Mucosa of rectum (tissue), 2 donors: ENCODE results near the gene APOC4.
"Not testable (repeated sequence)": the region's sequence is repeated elsewhere in the genome, so short reads cannot be mapped to it uniquely, and the experiment has no call there.

Experiments
- H3K27ac ChIP-seq, 2 donors: one replicate each; pipeline ENCODE4 v1.7.0; 2013; ENCODE audit warnings: inconsistent platforms in 2 of 2, low read depth in 2 of 2, low read length in 2 of 2
- H3K27me3 ChIP-seq, 2 donors: one replicate each; pipeline ENCODE4 v1.7.0; 2013; ENCODE audit warnings: low read length in 2 of 2; ENCODE audit not compliant: control insufficient read depth in 2 of 2, insufficient read depth in 2 of 2
- H3K36me3 ChIP-seq, 2 donors: one replicate each; pipeline ENCODE4 v1.7.0; 2013; ENCODE audit warnings: low read length in 2 of 2; ENCODE audit not compliant: control insufficient read depth in 2 of 2, insufficient read depth in 2 of 2
- H3K4me1 ChIP-seq, 2 donors: one replicate each; pipeline ENCODE4 v1.7.0; 2013; ENCODE audit warnings: low read length in 2 of 2, mild to moderate bottlenecking in 1 of 2; ENCODE audit not compliant: control insufficient read depth in 2 of 2, insufficient read depth in 2 of 2
- H3K4me3 ChIP-seq, 2 donors: one replicate each; pipeline ENCODE4 v1.7.0; 2013; ENCODE audit warnings: low read length in 2 of 2
- H3K9ac ChIP-seq, 2 donors: one replicate each; pipeline ENCODE4 v1.7.0; 2013; ENCODE audit warnings: low read length in 2 of 2, low read depth in 1 of 2, mild to moderate bottlenecking in 1 of 2
- H3K9me3 ChIP-seq, 2 donors: one replicate each; pipeline ENCODE4 v1.7.0; 2013; ENCODE audit warnings: low read length in 2 of 2; ENCODE audit not compliant: control insufficient read depth in 2 of 2
- donor health status: healthy.
- donor health status: Normal muscosa, but diverticular disease.

APOC4 gene

DNA sequence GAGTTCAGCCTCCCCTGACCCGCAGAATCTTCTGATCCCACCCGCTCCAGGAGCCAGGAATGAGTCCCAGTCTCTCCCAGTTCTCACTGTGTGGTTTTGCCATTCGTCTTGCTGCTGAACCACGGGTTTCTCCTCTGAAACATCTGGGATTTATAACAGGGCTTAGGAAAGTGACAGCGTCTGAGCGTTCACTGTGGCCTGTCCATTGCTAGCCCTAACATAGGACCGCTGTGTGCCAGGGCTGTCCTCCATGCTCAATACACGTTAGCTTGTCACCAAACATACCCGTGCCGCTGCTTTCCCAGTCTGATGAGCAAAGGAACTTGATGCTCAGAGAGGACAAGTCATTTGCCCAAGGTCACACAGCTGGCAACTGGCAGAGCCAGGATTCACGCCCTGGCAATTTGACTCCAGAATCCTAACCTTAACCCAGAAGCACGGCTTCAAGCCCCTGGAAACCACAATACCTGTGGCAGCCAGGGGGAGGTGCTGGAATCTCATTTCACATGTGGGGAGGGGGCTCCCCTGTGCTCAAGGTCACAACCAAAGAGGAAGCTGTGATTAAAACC lies 37.5 kb upstream of the APOC4 start:
- Histone ChIP-seq H3K9me3 (no peaks in the 10 kb centered on the region), H3K27ac (no peak overlapping the region), H3K4me3 (no peak overlapping the region), H3K27me3 (peaks cover 8 to 11% of the 10 kb centered on the region in 2 donors), H3K36me3 (peaks cover 14 to 25% of the 10 kb centered on the region in 2 donors), H3K4me1 (peaks cover 5 to 9% of the 10 kb centered on the region in 2 donors), H3K9ac (no peak overlapping the region)

DNA sequence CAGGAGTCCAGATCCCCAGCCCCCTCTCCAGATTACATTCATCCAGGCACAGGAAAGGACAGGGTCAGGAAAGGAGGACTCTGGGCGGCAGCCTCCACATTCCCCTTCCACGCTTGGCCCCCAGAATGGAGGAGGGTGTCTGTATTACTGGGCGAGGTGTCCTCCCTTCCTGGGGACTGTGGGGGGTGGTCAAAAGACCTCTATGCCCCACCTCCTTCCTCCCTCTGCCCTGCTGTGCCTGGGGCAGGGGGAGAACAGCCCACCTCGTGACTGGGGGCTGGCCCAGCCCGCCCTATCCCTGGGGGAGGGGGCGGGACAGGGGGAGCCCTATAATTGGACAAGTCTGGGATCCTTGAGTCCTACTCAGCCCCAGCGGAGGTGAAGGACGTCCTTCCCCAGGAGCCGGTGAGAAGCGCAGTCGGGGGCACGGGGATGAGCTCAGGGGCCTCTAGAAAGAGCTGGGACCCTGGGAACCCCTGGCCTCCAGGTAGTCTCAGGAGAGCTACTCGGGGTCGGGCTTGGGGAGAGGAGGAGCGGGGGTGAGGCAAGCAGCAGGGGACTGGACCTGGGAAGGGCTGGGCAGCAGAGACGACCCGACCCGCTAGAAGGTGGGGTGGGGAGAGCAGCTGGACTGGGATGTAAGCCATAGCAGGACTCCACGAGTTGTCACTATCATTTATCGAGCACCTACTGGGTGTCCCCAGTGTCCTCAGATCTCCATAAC lies 36.4 kb upstream of the APOC4 start, which contains the start of gene APOE:
Gene APOE (plus strand): TSS at position 360 of the 724 bp plus-strand sequence. CDS start 829 bp downstream, outside the sequence.
- Histone ChIP-seq H3K27me3 (peaks cover 8 to 11% of the 10 kb centered on the region in 2 donors), H3K4me1 (peaks cover 5 to 9% of the 10 kb centered on the region in 2 donors), H3K36me3 (peaks cover 6 to 15% of the 10 kb centered on the region in 2 donors), H3K9me3 (no peaks in the 10 kb centered on the region), H3K27ac (peak within 1 kb of the TSS in 1 of 2 donors; percentile 48), H3K4me3 (peak within 1 kb of the TSS; percentile 30 to 58), H3K9ac (peak within 1 kb of the TSS; percentile 32 to 33)

DNA sequence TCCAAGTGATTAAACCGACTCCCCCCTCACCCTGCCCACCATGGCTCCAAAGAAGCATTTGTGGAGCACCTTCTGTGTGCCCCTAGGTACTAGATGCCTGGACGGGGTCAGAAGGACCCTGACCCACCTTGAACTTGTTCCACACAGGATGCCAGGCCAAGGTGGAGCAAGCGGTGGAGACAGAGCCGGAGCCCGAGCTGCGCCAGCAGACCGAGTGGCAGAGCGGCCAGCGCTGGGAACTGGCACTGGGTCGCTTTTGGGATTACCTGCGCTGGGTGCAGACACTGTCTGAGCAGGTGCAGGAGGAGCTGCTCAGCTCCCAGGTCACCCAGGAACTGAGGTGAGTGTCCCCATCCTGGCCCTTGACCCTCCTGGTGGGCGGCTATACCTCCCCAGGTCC lies 34.4 kb upstream of the APOC4 start:
- peaks cover 0 to 3% of the 10 kb centered on the region in 2 donors for H3K36me3 ChIP-seq
- no peak overlapping the region for H3K4me3 ChIP-seq
- no peaks in the 10 kb centered on the region for H3K9me3 ChIP-seq
- H3K27ac ChIP-seq, result no peak overlapping the region
- H3K9ac ChIP-seq, result no peak overlapping the region
- peaks cover 7 to 12% of the 10 kb centered on the region in 2 donors for H3K4me1 ChIP-seq
- H3K27me3 ChIP-seq, result peaks cover 8 to 11% of the 10 kb centered on the region in 2 donors

DNA sequence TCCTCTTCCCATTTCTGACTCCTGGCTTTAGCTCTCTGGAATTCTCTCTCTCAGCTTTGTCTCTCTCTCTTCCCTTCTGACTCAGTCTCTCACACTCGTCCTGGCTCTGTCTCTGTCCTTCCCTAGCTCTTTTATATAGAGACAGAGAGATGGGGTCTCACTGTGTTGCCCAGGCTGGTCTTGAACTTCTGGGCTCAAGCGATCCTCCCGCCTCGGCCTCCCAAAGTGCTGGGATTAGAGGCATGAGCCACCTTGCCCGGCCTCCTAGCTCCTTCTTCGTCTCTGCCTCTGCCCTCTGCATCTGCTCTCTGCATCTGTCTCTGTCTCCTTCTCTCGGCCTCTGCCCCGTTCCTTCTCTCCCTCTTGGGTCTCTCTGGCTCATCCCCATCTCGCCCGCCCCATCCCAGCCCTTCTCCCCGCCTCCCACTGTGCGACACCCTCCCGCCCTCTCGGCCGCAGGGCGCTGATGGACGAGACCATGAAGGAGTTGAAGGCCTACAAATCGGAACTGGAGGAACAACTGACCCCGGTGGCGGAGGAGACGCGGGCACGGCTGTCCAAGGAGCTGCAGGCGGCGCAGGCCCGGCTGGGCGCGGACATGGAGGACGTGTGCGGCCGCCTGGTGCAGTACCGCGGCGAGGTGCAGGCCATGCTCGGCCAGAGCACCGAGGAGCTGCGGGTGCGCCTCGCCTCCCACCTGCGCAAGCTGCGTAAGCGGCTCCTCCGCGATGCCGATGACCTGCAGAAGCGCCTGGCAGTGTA lies 33.8 kb upstream of the APOC4 start:
- peaks cover 7 to 12% of the 10 kb centered on the region in 2 donors for H3K4me1 ChIP-seq
- no peak overlapping the region for H3K4me3 ChIP-seq
- no peak overlapping the region for H3K9ac ChIP-seq

DNA sequence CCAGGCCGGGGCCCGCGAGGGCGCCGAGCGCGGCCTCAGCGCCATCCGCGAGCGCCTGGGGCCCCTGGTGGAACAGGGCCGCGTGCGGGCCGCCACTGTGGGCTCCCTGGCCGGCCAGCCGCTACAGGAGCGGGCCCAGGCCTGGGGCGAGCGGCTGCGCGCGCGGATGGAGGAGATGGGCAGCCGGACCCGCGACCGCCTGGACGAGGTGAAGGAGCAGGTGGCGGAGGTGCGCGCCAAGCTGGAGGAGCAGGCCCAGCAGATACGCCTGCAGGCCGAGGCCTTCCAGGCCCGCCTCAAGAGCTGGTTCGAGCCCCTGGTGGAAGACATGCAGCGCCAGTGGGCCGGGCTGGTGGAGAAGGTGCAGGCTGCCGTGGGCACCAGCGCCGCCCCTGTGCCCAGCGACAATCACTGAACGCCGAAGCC lies 33.2 kb upstream of the APOC4 start:
- Histone ChIP-seq H3K4me1 (peaks cover 5 to 9% of the 10 kb centered on the region in 2 donors), H3K36me3 (no peaks in the 10 kb centered on the region), H3K27ac (no peak overlapping the region), H3K4me3 (no peak overlapping the region), H3K9ac (no peak overlapping the region), H3K9me3 (no peaks in the 10 kb centered on the region), H3K27me3 (peaks cover 8 to 11% of the 10 kb centered on the region in 2 donors)

More for the DNA sequence above, 33.8 kb upstream of the APOC4 start:
- Histone ChIP-seq H3K9me3 (no peaks in the 10 kb centered on the region), H3K36me3 (no peaks in the 10 kb centered on the region), H3K27me3 (peaks cover 8 to 11% of the 10 kb centered on the region in 2 donors), H3K27ac (no peak overlapping the region)

DNA sequence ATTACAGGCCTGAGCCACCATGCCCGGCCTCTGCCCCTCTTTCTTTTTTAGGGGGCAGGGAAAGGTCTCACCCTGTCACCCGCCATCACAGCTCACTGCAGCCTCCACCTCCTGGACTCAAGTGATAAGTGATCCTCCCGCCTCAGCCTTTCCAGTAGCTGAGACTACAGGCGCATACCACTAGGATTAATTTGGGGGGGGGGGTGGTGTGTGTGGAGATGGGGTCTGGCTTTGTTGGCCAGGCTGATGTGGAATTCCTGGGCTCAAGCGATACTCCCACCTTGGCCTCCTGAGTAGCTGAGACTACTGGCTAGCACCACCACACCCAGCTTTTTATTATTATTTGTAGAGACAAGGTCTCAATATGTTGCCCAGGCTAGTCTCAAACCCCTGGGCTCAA lies 32.3 kb upstream of the APOC4 start:
- Histone ChIP-seq H3K27me3 (peaks cover 6 to 11% of the 10 kb centered on the region in 2 donors), H3K4me3 (no peak overlapping the region), H3K9me3 (no peaks in the 10 kb centered on the region), H3K36me3 (no peaks in the 10 kb centered on the region), H3K9ac (no peak overlapping the region), H3K27ac (no peak overlapping the region), H3K4me1 (peaks cover 7 to 11% of the 10 kb centered on the region in 2 donors)

DNA sequence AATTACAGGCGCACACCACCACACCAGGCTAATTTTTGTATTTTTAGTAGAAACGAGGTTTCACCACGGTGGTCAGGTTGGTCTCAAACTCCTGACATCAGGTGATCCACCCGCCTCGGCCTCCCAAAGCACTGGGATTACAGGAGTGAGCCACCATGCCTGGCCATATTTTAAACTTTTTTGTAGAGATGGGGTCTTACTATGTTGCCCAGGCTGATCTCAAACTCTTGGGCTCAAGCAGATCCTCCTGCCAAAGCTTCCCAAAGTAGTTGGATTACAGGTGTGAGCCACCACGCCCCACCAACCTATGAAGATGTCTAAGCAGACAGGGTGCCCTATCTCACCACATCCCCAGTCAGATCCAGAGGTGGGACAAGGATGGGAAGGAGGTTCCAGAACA lies 30.1 kb upstream of the APOC4 start:
- not testable (repeated sequence) for H3K27me3 ChIP-seq, H3K4me3 ChIP-seq, H3K4me1 ChIP-seq, H3K36me3 ChIP-seq, H3K9ac ChIP-seq, H3K9me3 ChIP-seq, H3K27ac ChIP-seq

DNA sequence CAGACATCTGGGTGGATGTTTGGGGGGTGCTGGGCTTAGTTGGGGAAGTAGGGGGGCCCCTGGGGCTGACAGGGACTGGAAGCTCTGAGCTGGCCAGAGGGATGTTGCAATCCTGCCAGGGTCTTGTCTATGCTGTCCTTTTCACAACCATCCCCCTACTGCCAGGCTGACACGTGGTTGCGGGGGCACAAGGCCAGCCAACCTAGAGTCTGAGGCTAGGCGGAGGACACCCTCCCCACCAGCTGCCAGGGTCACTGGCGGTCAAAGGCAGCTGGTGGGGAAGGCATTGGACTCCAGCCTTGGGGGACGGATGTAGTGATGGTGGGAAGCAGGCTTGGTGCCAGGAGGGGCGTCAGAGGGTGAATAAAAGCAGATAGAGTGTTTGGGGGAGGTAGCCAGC lies 29.2 kb upstream of the APOC4 start:
- Histone ChIP-seq H3K36me3 (no peaks in the 10 kb centered on the region), H3K9ac (no peak overlapping the region), H3K4me1 (peaks cover 7 to 8% of the 10 kb centered on the region in 2 donors), H3K9me3 (no peaks in the 10 kb centered on the region), H3K4me3 (no peak overlapping the region), H3K27ac (no peak overlapping the region), H3K27me3 (no peaks in the 10 kb centered on the region)

DNA sequence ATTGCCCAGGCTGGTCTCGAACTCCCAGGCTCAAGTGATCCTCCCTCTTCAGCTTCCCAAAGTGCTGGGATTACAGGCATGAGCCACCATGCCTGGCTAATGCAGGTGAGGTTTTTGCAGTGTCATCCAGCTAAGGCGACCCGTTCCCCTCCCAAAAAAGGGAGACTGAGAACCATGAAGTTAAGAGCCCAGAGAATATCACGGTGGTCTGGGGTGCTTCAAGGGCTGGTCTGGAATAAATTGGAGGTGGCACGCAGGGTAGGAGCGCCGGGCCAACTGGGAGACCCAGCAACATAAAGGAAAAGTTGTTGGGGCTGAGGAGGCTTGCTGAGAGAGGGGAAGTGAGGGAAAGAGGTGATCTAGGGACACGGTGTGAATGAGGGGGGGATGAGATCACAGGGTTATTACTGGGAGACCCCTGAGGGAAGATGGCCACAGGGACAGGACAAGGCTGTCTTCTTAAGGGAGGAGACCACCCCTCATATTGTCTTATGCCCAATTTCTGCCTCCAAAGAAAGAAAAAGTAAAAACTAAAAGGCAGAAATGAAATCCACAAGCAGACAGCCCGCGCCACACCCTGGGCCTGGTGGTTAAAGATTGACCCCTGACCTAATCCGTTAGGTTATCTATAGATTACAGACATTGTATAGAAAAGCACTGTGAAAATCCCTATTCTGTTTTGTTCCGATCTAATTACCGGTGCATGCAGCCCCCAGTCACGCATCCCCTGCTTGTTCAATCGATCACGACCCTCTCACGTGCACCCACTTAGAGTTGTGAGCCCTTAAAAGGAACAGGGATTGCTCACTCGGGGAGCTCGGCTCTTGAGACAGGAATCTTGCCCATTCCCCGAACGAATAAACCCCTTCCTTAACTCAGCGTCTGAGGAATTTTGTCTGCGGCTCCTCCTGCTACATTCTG lies 28.3 kb upstream of the APOC4 start:
- H3K36me3 ChIP-seq, H3K9ac ChIP-seq, H3K4me1 ChIP-seq, H3K27me3 ChIP-seq, H3K9me3 ChIP-seq: not testable (repeated sequence)
- peak overlapping the region in 1 of 2 donors; percentile 23 for H3K27ac ChIP-seq
- H3K4me3 ChIP-seq, result peak overlapping the region; percentile 65 to 69
